Right ventricle myocardium superior (tissue), 1 donor: ENCODE measurements around the gene NR1I2. TPM values are rescaled to one million over a fixed set of nuclear protein-coding genes. Genes with fewer than 3 reads are reported as not detected.

Source experiments
- ATAC-seq: fragments of 200-7000 bp; cut with Tn5 transposase; one replicate; pipeline ENCODE4 v1.9.1; 2020; ENCODE audit warnings: mild to moderate bottlenecking; ENCODE audit not compliant: poor library complexity
- DNase-seq: peaks from one replicate; pipeline ENCODE4 v3.0.0-alpha.2; 2020
- intact Hi-C: fragments of 100-400 bp; cut with DNase I; formaldehyde crosslinking; loops from one replicate; pipeline ENCODE4 v1.11.2; 2022
- long read RNA-seq: library from polyadenylated mRNA; unstranded; transcript quantifications from one replicate; pipeline ENCODE4 v2.0.0, GENCODE V29; 2021
- total RNA-seq: library from RNA; stranded (reverse); fragmentation: NEBNext Ultra II Directional; extraction: Animal tissue kit (Norgen Biotek cat#: 25700); gene quantifications from one replicate; pipeline ENCODE4 v1.2.1, GENCODE V29; 2021
- donor health status: DM: no; HTN: yes; CAD: no; lungs with severe emphysema.

NR1I2 gene
- total RNA-seq = 0.11 TPM
- long read RNA-seq, partial matches to known transcripts = 1 of 2 reads
- long read RNA-seq, other reads (novel, unspliced or antisense) = 1 of 2 reads

DNA sequence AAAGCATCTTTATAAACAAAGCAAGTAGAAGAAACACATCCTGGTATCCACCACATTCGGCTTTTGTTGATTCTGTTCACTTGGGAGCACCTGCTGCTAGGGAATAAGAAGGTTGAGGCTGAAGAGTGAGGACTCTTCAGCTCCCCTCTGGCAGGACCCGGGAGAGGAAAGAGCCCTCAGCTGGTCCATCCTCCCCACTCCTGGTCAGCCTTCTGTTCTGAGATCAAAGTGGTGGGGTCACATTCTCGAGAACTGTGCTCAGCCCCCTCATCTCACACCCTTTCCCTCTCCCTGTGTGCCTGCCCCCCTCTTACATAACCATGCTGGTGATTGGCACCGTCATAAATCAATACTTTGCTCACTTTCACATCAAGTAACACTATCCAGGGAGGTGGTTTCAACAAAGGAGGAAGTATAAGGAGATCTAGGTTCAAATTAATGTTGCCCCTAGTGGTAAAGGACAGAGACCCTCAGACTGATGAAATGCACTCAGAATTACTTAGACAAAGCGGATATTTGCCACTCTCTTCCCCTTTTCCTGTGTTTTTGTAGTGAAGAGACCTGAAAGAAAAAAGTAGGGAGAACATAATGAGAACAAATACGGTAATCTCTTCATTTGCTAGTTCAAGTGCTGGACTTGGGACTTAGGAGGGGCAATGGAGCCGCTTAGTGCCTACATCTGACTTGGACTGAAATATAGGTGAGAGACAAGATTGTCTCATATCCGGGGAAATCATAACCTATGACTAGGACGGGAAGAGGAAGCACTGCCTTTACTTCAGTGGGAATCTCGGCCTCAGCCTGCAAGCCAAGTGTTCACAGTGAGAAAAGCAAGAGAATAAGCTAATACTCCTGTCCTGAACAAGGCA, at the start of gene NR1I2:
TSS of gene NR1I2 (plus strand) at position 772 of the 869 bp plus-strand sequence.
- intact Hi-C loops = no loop called here
- no peak for DNase-seq
- ATAC-seq = no peak

DNA sequence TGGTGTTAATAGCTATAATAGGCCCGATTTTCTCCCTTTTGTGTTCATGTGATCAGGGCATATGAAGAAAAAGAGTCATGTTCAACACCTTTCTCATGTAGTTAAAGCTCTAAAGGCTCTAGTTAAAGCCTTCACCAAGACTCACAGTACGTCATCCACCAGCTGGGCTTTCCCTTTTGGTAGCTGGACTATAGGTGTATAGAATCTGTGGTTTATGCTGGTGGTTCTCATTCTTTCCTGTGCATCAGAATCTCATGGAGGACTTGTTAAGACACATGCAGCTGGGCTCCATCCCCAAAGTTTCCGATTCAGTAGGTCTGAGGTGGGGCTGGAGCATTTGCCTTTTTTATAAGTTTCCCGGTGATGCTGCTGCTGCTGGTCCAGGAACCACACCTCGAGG, 48.1 kb upstream of the NR1I2 start:
- intact Hi-C loops = no loop called here
- no peak for DNase-seq
- no peak for ATAC-seq

DNA sequence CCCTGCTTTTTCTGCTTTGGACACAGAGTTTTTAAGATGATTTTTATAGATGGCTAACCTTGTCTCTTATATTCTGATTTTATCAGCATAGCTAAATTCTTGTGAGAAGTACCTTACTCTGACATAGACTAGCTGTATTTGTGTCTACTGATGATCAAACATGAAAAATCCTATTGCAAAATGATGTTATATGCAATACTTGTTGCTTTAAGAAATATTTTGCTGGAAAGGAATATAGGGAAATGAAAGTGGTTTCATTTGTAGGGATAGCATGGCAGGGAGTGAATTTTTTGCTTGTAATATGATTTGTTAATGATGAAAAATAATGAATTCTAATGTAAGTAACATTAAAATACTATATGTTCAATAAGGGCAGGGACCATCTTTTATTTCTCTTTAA, 43.2 kb upstream of the NR1I2 start:
- intact Hi-C loops = no loop called here
- DNase-seq (no peak), ATAC-seq (no peak)

DNA sequence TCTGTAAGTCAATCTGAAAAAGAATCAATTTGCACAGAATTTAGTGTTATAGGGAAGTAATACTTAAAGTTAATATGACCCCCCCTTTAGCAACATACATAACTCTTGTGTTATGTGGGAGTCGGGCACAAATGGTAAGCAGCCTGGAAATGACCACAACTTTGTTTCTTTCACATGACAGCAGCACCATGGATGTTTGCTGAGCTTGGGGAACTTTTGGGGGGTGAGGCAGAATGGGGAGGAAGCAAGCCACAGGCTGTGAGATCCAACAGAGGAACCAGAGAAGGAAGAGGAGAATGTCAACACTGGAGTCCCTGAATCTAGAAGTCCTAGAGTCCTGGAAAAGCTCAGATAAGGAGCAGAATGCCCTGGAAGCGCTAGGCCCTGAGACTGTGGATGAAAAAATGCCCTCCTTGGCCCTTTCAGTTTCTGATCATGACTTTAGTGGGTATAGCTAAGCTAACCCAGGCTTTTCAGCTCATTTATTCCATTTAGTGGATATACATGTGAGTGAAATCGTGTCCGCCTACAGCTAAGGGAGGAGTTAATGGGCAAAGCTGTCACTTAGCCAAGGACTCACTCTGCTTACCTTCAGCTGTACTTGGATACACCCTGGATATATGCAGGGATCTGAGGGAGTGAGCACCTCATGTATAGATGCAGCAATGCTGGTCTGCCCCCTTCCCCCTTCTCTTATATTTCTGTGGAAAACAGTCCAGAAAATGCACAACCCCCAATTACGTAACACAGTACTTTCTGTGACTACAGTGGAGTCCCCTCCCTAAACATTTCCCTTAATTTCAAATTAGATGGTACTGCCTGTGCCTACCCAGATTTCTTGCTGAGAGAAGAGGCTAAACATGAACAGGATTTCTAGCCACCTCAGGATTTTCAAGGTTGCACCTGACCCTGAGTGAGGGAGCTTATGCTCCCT, 40.0 kb upstream of the NR1I2 start:
- DNase-seq = no peak
- ATAC-seq = no peak
- intact Hi-C loops = no loop called here

DNA sequence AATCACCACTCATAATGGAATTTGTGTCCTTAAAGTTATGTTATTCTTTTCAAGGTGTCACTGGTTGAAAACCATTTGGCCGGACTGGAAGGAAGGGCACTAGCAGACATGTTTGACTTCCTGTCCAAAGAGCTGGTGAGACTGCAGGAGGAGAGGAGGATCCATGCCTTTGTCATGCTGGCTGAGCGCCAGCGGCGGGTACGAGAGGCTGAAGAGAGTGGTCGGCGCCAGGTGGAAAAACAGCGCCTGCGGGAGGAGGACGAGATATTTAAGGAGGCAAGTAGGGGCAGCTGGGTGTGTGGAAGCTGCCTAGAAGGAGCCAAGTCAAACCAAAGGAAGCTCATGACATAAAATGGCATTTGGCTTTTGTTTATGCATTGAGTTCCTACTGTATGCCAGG, 38.0 kb upstream of the NR1I2 start:
- intact Hi-C loops = no loop called here
- ATAC-seq = no peak
- no peak for DNase-seq

DNA sequence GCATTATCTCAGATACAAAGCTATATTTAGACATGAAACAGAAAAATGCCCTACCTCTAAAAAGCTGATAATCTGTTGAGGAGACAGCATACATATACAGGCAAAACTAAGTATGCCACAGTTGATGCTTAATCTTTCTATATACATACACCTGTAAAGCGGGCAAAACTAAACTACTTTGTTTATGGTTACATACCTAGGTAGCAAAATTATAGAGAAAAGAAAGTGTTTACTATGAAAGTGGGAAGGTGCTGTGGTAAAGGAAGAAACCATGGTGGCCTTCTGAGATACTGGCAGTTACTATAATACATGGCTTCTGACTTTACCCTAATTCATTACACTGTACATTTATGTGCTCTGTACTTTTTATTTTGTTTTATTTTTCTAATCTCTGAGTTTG, 36.0 kb upstream of the NR1I2 start:
- intact Hi-C loops = no loop called here
- ATAC-seq = no peak
- no peak for DNase-seq

DNA sequence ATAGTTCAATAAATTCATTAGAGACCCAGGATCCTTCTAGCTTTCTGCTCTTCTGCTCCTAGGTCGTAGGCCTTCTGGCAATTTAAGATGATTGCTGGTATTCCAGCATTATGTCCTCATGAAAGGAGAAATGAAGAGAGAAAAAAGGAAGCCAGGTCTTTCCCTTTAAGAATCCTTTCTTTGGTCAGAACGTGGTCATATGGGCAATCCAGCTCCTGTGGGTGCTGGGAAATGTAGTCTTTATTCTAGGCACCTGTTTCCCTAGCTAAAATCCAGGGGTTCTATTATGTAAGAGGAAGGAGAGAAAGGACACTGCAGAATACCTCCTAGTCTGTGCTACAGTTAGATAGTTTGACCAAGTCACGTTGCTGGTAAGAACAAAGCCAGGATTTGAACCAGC, 35.5 kb upstream of the NR1I2 start:
- intact Hi-C loops = no loop called here
- no peak for DNase-seq
- ATAC-seq = no peak

DNA sequence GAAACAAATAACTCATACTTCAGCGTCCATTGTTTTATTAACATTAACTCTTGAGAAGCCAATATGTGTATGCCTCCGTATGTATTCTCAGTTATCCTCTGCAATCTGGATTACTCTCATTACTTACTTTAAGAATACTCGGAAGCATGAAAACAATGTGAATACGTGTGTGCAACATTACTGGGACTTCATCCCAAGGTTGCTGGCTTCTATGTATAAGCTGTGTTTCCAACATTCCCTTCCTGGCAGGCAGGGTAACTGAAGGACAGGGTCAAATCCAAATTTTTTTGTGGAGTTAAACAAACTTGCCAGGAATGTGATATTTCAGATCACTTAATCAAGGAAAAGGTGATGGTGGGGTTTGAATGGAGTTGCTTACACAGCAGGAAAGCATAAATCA, 34.5 kb upstream of the NR1I2 start:
- no peak for DNase-seq
- ATAC-seq = no peak
- intact Hi-C loops = no loop called here

DNA sequence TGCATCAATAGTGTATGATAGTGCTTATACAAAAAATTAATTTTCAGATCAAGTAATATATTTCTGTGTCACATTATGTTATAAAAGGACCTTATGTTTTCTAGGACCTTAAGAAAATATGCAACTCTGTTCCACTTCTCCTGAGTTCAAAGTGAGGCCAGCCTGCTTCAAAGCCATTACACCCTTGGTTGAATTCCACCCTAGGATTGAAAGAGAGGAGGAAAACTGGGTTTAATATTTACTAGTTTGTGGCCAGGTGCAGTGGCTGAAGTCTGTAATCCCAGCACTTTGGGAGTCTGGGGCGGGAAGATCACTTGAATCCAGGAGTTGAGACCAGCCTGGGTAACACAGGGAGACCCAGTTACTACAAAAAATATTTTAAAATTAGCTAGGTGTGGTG, 32.9 kb upstream of the NR1I2 start:
- ATAC-seq = no peak
- intact Hi-C loops = no loop called here
- no peak for DNase-seq

DNA sequence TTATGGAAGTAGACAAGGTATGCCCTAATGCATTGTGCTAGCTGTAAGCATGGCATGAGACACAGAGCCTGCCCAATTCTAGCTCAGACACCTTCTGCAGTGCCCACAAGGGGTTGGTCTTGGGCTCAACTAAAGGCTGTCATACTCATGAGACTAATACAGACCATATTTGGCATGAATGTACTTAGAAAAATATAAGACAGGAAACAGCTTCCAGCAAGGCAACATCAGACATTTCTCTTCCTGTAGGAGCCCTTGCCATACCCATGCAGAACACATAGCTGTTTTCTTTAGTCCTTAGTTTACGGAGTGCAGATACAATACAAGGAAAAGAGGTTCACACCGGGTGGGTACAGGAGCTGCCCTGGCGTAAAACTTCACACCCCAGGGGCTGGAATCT, 30.5 kb upstream of the NR1I2 start:
- DNase-seq (no peak), ATAC-seq (no peak)
- intact Hi-C loops = no loop called here

DNA sequence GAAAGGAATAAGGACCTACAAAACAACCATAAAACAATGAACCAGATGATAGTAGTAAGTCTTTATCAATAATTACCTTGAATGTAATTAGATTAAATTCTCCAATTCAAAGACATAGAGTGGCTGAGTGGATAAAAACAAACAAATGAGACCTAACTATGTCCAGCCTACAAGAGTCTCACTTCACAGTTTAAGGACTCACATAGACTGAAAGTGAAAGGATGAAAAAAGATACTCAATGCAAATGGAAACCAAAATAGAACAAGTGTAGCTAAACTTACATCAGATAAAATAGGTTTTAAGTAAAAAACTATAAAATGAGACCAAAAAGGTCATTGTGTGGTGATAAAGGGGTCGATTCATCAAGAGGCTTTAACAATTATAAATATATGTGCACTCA, 21.9 kb upstream of the NR1I2 start:
- intact Hi-C loops = no loop called here
- DNase-seq (no peak), ATAC-seq (no peak)

DNA sequence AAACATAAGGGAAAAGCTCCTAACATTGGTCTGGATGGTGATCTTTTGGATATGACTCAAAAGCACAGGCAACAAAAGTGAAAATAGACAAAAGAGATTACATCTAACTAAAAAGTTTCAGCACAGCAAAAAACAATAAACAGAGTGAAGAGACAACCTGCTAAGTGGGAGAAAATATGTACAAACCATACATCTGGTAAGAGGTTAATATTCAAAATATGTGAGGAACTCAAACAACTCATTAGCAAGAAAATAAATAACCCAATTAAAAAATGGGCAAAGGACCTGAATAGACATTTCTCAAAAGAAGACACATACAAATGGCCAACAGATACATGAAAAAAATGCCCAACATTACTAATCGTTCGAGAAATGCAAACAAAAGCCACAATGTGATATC, 19.0 kb upstream of the NR1I2 start:
- DNase-seq (no peak), ATAC-seq (no peak)
- intact Hi-C loops = no loop called here

DNA sequence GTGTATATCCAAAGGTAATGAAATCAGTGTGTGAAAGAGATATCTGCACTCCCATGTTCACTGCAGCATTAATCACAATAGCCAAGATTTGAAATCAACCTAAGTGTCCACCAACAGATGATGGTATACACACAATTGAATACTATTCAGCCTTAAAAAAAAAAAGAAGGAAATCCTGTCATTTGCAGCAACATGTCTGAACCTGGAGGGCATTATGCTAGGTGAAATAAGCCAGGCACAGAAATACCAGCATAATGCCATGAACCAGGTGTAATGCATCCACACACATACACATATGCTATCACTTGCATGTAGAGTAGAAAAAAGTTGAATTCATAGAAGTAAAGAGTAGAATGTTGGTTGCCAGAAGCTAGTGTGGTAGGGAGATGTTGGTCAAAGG, 18.4 kb upstream of the NR1I2 start:
- DNase-seq = no peak
- intact Hi-C loops = no loop called here
- ATAC-seq = no peak

DNA sequence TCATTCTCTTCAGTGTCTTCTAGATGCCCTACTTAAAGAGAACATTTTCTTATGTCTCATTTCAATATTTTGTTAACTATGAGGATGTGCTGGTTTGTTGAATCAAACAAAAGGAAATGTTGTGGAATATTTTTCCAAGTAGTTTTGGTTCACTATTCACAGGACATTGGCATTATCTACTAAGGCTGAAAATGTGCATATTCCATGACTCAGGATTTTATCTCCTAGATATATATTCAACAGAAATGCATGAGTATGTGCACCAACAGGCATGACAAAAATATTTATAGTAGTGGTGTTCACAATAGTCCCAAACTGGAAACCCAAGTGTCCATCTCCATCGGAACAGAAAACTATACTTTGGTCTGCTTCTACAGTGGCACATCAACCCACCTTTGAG, 16.7 kb upstream of the NR1I2 start:
- intact Hi-C loops = no loop called here
- DNase-seq (no peak), ATAC-seq (no peak)

DNA sequence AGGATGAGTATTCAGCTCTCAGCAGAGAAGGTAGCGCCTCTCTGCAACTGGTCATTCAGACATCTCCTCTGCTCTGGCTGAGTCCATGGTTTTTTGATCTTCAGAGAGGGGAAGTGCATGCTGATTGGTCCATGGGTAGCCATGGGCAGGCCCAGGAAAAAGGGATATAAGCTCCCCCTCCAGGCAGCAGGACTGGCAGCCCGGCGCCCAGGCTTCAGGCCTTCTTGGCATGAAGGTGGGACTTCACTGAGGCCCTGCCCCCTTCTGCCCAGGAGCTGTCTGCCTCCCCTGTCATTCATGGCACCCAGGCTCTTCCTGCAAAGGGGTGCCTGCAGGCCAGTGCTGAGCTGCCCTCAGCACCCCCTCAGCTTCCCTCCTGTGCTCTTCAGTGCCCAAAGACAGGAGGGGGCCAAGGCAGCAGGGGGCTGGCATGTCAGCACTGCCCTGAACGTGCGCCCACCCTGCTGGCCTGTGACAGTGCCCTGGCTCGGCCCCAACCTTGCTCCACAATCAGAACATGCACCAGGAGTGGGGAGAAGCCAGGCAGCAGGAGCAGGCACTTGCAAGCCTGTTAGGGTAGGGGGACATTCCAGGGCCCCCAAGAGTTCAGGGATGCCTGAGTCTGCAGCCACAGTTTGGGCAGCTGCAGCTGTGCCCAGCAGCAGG, 13.8 kb upstream of the NR1I2 start:
- DNase-seq (no peak), ATAC-seq (no peak)
- intact Hi-C loops = no loop called here

DNA sequence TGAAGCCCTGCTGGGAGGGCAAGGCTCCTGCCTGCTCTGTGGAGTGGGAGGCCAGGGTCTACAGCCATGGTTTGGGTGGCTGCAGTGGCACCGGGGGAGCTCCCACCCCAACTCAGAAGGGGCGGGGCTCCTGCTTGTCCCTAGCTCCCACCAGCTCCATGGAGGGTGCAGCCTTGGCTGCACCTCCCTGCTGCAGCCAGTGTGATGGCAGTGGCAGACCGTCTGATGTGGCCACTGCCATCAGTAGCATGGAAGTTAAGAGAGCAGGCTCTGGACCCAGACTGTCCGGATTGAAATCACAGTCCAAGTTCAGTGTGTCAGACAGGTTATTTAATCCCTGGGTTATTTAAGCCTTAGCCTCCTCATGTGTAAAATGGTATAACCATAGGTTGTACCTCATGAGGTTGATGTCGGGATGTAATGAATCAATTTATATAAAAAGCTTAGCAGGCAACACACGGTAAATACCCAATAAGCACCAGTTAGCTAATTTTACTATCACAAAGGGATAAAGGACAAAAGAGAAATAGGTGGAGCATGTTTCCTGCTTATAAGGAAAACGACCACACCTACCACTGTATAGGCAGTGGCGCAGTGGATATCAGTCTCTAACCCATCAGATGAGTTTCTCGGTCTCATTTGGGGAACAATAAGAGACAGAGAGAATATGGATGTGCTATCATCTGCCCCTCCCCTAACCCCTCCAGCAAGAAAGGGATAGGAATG, 13.1 kb upstream of the NR1I2 start:
- ATAC-seq (no peak), DNase-seq (no peak)
- intact Hi-C loops = no loop called here

DNA sequence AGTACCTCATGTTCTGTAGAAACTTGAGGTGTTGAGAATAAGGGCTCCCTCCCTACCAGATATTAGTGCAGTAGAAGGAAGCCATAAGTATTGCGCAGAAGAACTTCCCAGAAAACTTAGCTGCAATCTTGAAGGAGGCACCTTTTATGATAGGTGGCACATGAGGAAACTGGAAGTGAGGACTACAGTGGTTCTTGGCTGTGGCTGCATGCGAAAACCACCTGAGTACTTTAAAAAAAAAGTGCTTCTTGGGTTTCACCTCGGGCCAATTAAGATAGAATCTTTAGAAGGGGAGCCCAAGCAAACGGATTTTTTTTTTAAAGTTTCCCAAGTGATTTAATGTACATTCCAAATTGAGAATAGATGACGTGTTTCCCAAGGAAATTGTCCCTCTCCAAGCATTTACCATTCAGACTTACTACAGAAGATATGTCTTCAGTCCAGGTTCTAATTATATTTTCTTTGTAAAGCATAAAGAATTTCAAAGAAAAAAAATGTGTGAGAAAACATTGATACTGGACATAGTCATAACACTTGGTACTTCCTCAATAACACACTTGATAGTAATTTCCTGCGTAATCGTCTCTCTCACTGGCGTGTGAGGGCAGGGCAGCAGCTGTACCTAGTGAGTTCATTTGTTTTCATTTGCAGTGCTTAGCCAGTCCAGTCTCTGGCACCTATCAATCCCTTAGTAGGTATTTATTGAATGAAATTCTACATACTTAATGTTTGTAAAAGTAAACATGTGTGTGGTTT, 12.3 kb upstream of the NR1I2 start:
- no peak for ATAC-seq
- DNase-seq = no peak
- intact Hi-C loops = no loop called here

DNA sequence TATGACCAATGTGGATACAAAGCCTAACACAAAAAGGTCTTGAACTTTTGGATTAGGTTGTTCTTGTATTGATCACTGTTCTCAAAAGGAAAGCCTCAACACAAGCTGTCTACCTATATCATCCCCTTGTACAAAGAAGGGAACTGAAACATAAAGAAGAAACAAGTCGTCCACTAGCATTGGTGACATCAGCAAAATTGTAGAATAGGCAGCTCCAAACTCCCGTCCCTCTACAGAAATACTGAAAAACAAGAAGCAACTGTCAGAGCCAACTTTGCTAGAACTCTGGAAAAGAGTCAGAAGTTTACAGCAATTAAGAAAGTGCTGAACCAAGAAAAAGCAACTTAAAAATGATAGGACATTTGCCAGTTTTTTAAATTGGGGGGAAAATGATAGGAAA, 7.5 kb upstream of the NR1I2 start:
- DNase-seq (no peak), ATAC-seq (no peak)
- intact Hi-C loops = no loop called here
